ENCODE results near the gene CRAMP1.

Gene CRAMP1

DNA sequence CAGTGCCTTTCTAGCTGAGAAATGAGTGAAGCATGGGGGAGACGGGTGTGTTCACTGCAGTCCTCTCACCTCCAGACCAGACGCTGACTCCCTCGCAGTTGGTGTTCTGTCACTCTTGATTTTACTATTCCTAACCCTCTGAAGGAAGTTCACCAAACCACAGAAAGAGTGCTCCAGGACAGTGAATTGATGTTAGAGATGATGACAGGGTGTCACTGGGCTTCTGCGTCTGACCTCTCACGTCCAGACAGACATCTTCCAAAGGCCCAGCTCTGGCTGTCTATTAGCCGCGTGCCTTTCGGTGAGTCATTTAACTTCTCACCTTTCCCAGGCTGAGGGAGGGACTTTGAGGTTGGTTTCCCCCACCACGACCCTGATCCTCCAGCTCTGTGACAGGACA is 8.2 kb downstream of the CRAMP1 start:
- Histone ChIP-seq H3K4me3 (ENCODE audit: low read length) (no peak overlapping the region), H3K9me3 (ENCODE audit: control insufficient read depth, low read length) (no peaks in the 10 kb centered on the region), H3K36me3 (ENCODE audit: control insufficient read depth, insufficient read depth, low read length) (no peaks in the 10 kb centered on the region), H3K27me3 (ENCODE audit: control insufficient read depth, insufficient read depth, low read length) (no peaks in the 10 kb centered on the region), H3K4me1 (ENCODE audit: control insufficient read depth, insufficient read depth, low read length) (peaks cover 11% of the 10 kb centered on the region), H3K9ac (ENCODE audit: low read length) (no peak overlapping the region)

DNA sequence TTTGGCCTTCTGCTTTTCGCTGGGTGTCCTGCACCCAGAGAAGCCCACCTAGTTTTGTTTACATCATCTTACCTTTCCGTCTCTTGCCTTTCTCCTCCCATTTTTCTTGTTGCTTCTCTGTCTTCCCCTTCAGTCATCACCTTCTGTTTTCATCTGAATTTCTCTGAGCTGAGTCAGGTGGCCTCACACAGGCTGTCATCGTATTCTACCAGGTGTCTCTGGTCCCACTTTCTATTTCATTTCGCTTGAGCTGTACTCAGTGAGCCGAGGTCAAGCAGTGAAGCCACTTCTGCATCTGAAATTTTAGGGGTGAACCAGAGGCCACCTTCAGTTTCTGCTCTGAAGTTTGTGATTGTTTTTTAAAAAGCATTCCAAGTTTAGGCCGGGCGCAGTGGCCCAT is 9.7 kb downstream of the CRAMP1 start:
- no peaks in the 10 kb centered on the region for H3K36me3 ChIP-seq (ENCODE audit: control insufficient read depth, insufficient read depth, low read length)

DNA sequence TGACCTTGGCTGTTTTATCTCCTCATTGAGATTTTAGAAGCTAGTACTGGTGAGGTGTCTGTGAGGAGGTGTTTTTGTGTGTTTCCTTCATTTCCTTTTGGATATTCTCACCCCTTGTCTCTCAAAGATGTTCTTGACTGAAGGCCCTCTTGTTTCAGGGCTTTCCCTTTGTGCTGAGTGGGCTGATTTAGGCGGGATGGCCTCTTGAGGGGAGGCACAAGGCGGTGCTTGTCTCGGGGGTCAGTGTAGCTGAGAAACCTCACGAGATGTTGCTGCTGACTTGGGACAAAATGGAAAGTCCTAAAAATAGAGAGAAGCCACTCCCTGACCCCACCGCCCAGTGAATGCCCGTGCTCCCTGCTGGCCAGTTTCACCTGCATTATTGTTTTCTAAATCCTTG is 14.2 kb downstream of the CRAMP1 start:
- no peaks in the 10 kb centered on the region for H3K36me3 ChIP-seq (ENCODE audit: control insufficient read depth, insufficient read depth, low read length)
- no peaks in the 10 kb centered on the region for H3K27me3 ChIP-seq (ENCODE audit: control insufficient read depth, insufficient read depth, low read length)
- no peak overlapping the region for H3K4me3 ChIP-seq (ENCODE audit: low read length)
- peaks cover 17% of the 10 kb centered on the region for H3K4me1 ChIP-seq (ENCODE audit: control insufficient read depth, insufficient read depth, low read length)
- H3K9me3 ChIP-seq (ENCODE audit: control insufficient read depth, low read length) = no peaks in the 10 kb centered on the region
- no peak overlapping the region for H3K9ac ChIP-seq (ENCODE audit: low read length)

More for the DNA sequence above, 9.7 kb downstream of the CRAMP1 start:
- Histone ChIP-seq H3K9ac (ENCODE audit: low read length) (no peak overlapping the region), H3K4me1 (ENCODE audit: control insufficient read depth, insufficient read depth, low read length) (peaks cover 6% of the 10 kb centered on the region), H3K9me3 (ENCODE audit: control insufficient read depth, low read length) (no peaks in the 10 kb centered on the region), H3K4me3 (ENCODE audit: low read length) (no peak overlapping the region), H3K27me3 (ENCODE audit: control insufficient read depth, insufficient read depth, low read length) (no peaks in the 10 kb centered on the region)

DNA sequence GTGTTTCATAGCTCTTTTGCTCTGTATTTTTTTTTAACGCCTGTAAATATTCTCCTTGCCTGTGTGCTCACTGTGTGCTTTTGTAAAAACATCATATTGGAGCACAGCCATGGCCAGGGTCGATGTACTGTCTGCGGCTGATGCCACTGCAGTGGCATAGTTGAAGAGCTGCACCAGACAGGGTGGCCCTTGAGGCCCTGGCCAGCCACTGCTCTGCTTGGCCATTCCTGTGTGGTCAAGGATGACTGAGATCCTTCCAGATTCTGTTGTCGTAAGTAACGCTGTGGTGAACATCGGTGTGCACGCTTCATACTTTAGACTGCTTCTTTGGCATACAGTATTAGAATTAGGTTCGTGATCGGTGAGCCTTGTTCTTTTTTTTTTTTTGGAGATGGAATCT is 14.6 kb downstream of the CRAMP1 start:
- Histone ChIP-seq H3K36me3 (ENCODE audit: control insufficient read depth, insufficient read depth, low read length) (no peaks in the 10 kb centered on the region), H3K4me1 (ENCODE audit: control insufficient read depth, insufficient read depth, low read length) (peaks cover 21% of the 10 kb centered on the region), H3K9me3 (ENCODE audit: control insufficient read depth, low read length) (no peaks in the 10 kb centered on the region), H3K27me3 (ENCODE audit: control insufficient read depth, insufficient read depth, low read length) (no peaks in the 10 kb centered on the region), H3K9ac (ENCODE audit: low read length) (no peak overlapping the region), H3K4me3 (ENCODE audit: low read length) (no peak overlapping the region)

DNA sequence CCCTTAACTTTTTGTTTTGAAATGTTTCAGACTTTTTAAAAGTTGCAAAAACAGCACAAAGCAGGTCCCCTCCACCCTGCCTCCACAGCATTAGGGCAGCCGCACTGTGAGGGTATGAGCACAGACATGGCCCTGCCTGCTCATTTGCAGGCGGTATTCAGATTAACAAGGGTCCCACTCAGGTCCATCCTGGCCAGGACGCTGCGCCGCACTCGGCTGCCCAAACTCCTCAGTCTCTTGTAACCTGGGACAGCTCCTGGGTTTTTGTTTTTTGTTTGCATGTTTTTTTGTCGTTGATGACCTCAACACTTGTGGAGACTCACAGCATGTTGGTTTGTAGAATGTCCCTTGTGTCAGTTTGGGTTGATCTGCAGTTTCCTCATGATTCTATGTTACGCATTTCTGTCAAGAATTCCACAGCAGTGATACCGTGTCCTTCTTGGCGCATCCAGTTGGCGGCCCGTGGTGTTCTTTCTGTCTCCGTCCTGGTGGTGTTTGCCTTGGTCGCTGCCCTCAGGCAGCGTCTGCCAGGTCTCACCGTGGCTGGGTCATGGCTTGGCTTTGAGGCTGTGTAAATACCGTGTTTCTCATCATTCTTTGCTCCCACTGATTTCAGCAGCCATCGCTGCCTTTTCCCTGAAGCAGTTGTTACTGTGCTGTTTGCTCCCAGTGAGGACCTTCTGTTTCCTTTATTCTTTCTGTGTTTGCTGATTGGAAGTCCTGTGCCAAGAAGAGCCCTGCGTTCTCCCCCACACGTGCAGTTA is 18.5 kb downstream of the CRAMP1 start:
- Histone ChIP-seq H3K9ac (ENCODE audit: low read length) (no peak overlapping the region), H3K4me1 (ENCODE audit: control insufficient read depth, insufficient read depth, low read length) (peaks cover 32% of the 10 kb centered on the region), H3K27me3 (ENCODE audit: control insufficient read depth, insufficient read depth, low read length) (no peaks in the 10 kb centered on the region), H3K36me3 (ENCODE audit: control insufficient read depth, insufficient read depth, low read length) (peaks cover 20% of the 10 kb centered on the region), H3K9me3 (ENCODE audit: control insufficient read depth, low read length) (no peaks in the 10 kb centered on the region), H3K4me3 (ENCODE audit: low read length) (no peak overlapping the region)

DNA sequence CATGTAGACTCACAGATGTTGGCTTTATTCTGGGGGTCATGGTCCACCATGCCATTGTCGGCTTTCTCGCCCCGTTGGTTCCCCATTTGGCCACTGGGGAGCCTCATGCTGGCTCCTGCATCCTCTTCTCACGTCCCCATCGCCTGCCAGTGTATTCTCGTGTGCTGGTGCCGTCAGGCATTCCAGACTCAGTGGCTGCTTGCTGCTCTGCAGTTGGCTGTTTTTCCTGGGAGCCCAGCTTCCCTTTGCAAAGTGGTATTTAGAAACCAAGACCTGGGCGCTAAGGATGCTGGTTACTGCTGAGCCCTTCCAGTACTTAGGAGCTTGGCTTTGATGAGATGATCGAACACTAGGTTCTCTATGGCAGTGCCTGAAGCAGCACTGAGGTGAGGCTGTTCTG is 19.1 kb downstream of the CRAMP1 start:
- H3K4me1 ChIP-seq (ENCODE audit: control insufficient read depth, insufficient read depth, low read length) = peaks cover 32% of the 10 kb centered on the region
- H3K27me3 ChIP-seq (ENCODE audit: control insufficient read depth, insufficient read depth, low read length) = no peaks in the 10 kb centered on the region
- H3K9ac ChIP-seq (ENCODE audit: low read length) = no peak overlapping the region
- H3K4me3 ChIP-seq (ENCODE audit: low read length) = no peak overlapping the region
- peaks cover 20% of the 10 kb centered on the region for H3K36me3 ChIP-seq (ENCODE audit: control insufficient read depth, insufficient read depth, low read length)
- no peaks in the 10 kb centered on the region for H3K9me3 ChIP-seq (ENCODE audit: control insufficient read depth, low read length)

DNA sequence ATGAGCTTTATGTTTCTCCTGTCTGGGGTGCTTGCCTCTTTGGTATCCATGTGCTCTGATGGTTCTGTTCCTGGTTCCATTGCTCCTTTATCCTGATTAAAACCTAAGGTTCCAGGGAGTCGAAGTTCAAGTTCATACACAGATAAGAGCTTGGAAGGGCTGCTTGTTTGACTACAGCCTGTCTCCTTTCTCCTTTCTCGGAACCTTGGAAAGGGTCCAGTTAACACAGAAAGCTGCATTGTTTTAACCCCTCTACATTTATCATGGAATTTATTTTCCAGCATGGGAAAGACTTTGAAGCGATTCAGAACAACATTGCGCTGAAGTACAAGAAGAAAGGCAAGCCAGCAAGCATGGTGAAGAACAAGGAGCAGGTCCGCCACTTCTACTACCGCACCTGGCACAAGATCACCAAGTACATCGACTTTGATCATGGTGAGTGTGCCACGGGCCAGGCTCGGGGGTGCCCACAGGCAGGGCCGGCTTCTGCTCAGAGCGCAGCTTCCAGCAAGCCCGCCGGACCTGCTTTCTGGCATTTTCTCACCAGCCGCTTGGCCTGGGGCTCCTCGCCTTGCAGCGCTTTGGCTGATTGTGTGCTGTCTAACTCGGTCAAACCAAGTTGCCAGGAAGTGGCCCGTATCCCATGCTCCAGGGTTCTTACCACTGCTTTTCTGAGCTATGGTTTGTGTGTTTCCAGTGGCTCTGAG is 19.9 kb downstream of the CRAMP1 start:
- Histone ChIP-seq H3K4me1 (ENCODE audit: control insufficient read depth, insufficient read depth, low read length) (peaks cover 32% of the 10 kb centered on the region), H3K27me3 (ENCODE audit: control insufficient read depth, insufficient read depth, low read length) (no peaks in the 10 kb centered on the region), H3K9ac (ENCODE audit: low read length) (no peak overlapping the region), H3K36me3 (ENCODE audit: control insufficient read depth, insufficient read depth, low read length) (peaks cover 20% of the 10 kb centered on the region), H3K4me3 (ENCODE audit: low read length) (no peak overlapping the region), H3K9me3 (ENCODE audit: control insufficient read depth, low read length) (no peaks in the 10 kb centered on the region)

DNA sequence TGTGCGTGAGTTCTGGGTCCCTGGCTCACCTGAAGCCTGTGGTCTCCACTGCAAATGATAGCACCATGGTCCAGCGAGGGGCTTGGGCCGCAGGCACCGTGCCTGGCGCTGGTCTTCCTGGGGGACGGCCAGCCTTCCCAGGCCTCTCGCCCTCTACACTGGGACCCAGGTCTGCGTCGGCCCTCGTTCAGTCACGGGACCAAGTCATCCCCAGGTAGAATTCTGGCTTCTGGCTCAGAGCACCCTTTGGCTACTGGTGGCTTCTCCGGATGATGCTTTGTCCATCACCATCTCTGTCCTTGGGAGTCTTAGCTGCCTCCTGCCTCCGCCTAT is 20.4 kb downstream of the CRAMP1 start:
- Histone ChIP-seq H3K9me3 (ENCODE audit: control insufficient read depth, low read length) (no peaks in the 10 kb centered on the region), H3K9ac (ENCODE audit: low read length) (peak overlapping the region; percentile 40), H3K27me3 (ENCODE audit: control insufficient read depth, insufficient read depth, low read length) (no peaks in the 10 kb centered on the region), H3K4me1 (ENCODE audit: control insufficient read depth, insufficient read depth, low read length) (peaks cover 32% of the 10 kb centered on the region), H3K36me3 (ENCODE audit: control insufficient read depth, insufficient read depth, low read length) (peaks cover 20% of the 10 kb centered on the region), H3K4me3 (ENCODE audit: low read length) (no peak overlapping the region)

DNA sequence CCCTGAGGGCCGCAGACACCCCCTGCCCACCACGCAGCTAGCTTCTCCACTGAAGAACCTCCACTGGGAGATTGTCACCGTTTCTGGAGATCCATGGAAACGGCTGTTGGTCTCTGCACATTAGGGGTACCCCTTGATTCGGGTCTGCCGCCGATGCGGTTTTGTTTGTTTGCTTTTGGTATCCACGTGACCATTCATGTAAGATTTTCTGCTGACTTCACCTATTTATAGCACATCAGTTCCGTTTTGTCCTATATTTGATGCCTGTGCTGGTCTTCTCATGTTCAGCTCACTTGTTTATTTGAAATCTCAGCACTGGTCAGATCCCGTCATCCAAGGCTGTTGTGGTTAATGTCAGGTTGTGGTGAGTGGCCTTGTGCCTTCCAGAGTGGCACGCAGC is 21.1 kb downstream of the CRAMP1 start:
- H3K9me3 ChIP-seq (ENCODE audit: control insufficient read depth, low read length) = no peaks in the 10 kb centered on the region
- H3K36me3 ChIP-seq (ENCODE audit: control insufficient read depth, insufficient read depth, low read length) = peaks cover 20% of the 10 kb centered on the region
- H3K9ac ChIP-seq (ENCODE audit: low read length) = no peak overlapping the region

DNA sequence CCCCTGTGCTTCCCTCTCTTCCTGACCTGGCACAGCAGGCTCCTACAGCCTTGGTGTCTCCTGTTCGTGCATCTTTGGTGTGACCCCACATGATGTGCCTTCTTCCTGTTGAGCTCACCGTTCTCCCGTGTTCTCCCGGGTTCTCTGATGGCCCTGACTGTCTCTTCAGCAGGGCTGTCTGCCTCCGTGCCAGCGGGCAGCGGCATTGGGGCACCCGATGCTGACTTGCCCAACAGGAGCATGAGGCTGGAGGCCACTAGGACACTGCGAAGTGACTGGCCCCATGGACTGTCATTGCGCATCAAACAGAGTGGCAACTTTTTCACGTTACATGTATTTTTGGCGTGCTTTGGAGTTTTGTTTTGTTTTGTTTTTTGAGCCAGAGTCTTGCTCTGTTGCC is 22.4 kb downstream of the CRAMP1 start:
- no peak overlapping the region for H3K4me3 ChIP-seq (ENCODE audit: low read length)
- peaks cover 32% of the 10 kb centered on the region for H3K4me1 ChIP-seq (ENCODE audit: control insufficient read depth, insufficient read depth, low read length)
- H3K9me3 ChIP-seq (ENCODE audit: control insufficient read depth, low read length) = no peaks in the 10 kb centered on the region
- no peak overlapping the region for H3K9ac ChIP-seq (ENCODE audit: low read length)
- H3K27me3 ChIP-seq (ENCODE audit: control insufficient read depth, insufficient read depth, low read length) = no peaks in the 10 kb centered on the region
- peaks cover 20% of the 10 kb centered on the region for H3K36me3 ChIP-seq (ENCODE audit: control insufficient read depth, insufficient read depth, low read length)

More for the DNA sequence above, 21.1 kb downstream of the CRAMP1 start:
- peaks cover 32% of the 10 kb centered on the region for H3K4me1 ChIP-seq (ENCODE audit: control insufficient read depth, insufficient read depth, low read length)
- no peaks in the 10 kb centered on the region for H3K27me3 ChIP-seq (ENCODE audit: control insufficient read depth, insufficient read depth, low read length)
- no peak overlapping the region for H3K4me3 ChIP-seq (ENCODE audit: low read length)

DNA sequence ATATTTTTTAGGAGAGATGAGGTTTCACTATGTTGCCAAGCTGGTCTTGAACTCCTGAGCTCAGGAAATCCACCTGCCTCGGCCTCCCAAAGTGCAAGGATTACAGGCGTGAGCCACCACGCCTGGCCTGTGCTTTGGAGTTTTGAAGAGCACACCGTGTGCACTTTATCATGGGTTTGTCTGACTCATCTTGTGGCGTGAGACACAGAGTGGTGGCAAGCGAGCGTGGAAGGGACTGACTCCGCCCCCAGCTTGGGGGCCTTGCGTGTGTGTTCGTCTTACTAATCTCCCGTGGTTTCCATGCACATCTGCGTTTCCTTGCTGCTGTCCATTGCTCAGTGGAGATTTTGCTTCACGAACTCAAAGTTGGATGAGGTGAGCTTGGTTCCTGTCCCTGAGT is 22.9 kb downstream of the CRAMP1 start:
- H3K27me3 ChIP-seq (ENCODE audit: control insufficient read depth, insufficient read depth, low read length) = no peaks in the 10 kb centered on the region
- H3K36me3 ChIP-seq (ENCODE audit: control insufficient read depth, insufficient read depth, low read length) = peaks cover 20% of the 10 kb centered on the region
- no peak overlapping the region for H3K9ac ChIP-seq (ENCODE audit: low read length)
- H3K9me3 ChIP-seq (ENCODE audit: control insufficient read depth, low read length) = no peaks in the 10 kb centered on the region
- H3K4me1 ChIP-seq (ENCODE audit: control insufficient read depth, insufficient read depth, low read length) = peaks cover 32% of the 10 kb centered on the region
- no peak overlapping the region for H3K4me3 ChIP-seq (ENCODE audit: low read length)

DNA sequence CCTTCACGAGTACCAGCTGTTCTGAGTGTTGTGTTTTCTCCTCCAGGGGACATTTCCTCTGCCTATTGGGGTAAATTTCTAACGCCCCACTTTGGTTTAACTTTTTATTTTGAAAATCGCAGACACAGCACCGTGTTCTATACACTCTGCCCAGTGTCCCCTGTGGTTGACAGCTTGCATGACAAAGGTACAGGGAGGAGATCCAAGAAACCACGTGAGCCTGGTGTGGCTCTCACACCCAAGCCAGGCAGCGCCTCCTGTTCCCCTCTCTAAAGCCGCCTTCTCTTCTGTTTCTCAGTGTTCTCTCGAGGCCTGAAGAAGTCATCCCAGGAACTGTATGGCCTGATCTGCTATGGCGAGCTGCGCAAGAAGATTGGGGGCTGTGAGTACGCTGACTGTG is 25.4 kb downstream of the CRAMP1 start:
- peaks cover 26% of the 10 kb centered on the region for H3K36me3 ChIP-seq (ENCODE audit: control insufficient read depth, insufficient read depth, low read length)
- H3K27me3 ChIP-seq (ENCODE audit: control insufficient read depth, insufficient read depth, low read length) = no peaks in the 10 kb centered on the region
- no peak overlapping the region for H3K9ac ChIP-seq (ENCODE audit: low read length)
- peaks cover 11% of the 10 kb centered on the region for H3K4me1 ChIP-seq (ENCODE audit: control insufficient read depth, insufficient read depth, low read length)
- no peak overlapping the region for H3K4me3 ChIP-seq (ENCODE audit: low read length)
- H3K9me3 ChIP-seq (ENCODE audit: control insufficient read depth, low read length) = no peaks in the 10 kb centered on the region

Data from mucosa of stomach (tissue), 1 donor.